HCT116 (cell line): ENCODE data around the gene ULBP2. TPM values are rescaled to one million over a fixed set of nuclear protein-coding genes. Genes with fewer than 3 reads are reported as not detected.

Experiments
- ATAC-seq: fragments of 200-7000 bp; cut with Tn5 transposase; 2 replicates; pipeline ENCODE4 v1.9.1; 2020; ENCODE audit warnings: mild to moderate bottlenecking, moderate library complexity
- BruUV-seq: library from RNA; stranded (reverse); fragments of 400-500 nt; replicated peaks from 2 replicates; lab custom pipeline; 2021; lab: Mats Ljungman, UMichigan
- CTCF ChIA-PET: fragments of 300-600 bp; sonication (Branson Sonifier 250); formaldehyde crosslinking; loops from one replicate; lab custom pipeline; 2021; ENCODE audit warnings: antibody characterized with exemption; lab: Charles Lee
- POLR2A ChIA-PET: fragments of 300-600, 350-600 bp; sonication (Branson Sonifier 250); formaldehyde crosslinking; loops from one replicate; lab custom pipeline; 2021; ENCODE audit warnings: antibody characterized with exemption; lab: Charles Lee
- RAD21 ChIA-PET, 2 experiments: fragments of 300-600 bp; sonication (Branson Sonifier 250); formaldehyde crosslinking; loops; one replicate each; lab custom pipeline; 2023; ENCODE audit warnings: low total read pairs in 2 of 2; ENCODE audit not compliant: uncharacterized antibody in 2 of 2, unreplicated experiment in 2 of 2, low non-redundant PET in 1 of 2; lab: Charles Lee
- DNase-seq: peaks from one replicate; pipeline ENCODE4 v3.0.0-alpha.2; 2010; ENCODE audit warnings: low read depth, low spot score
- H2AFZ ChIP-seq: fragments of 200-600 bp; shearing (Covaris generic), sonication (generic); 2 replicates; pipeline ENCODE4 v1.6.1; 2017; ENCODE audit warnings: low read depth, mixed run types, mixed read lengths, antibody characterized with exemption, low read length; ENCODE audit not compliant: poor library complexity, severe bottlenecking
- H3K27ac ChIP-seq: 2 replicates; pipeline ENCODE4 v1.5.1; 2012; ENCODE audit warnings: low read depth, low read length
- H3K27me3 ChIP-seq: fragments of 200-600 bp; sonication (generic); 2 replicates; pipeline ENCODE4 v1.6.1; 2016; ENCODE audit warnings: mixed run types, low read length, mixed read lengths; ENCODE audit not compliant: insufficient read depth
- H3K36me3 ChIP-seq, 2 experiments: fragments of 200-500 bp in 1 of 2; fragments of 200-600 bp in 1 of 2; sonication (Bioruptor generic) in 1 of 2; sonication (generic) in 1 of 2; 2 replicates each; pipeline versions ENCODE4 v1.5.1 to v1.6.1; 2014 to 2016; ENCODE audit warnings: low read length in 2 of 2, inconsistent platforms in 1 of 2, mixed read lengths in 1 of 2, mixed run types in 1 of 2; ENCODE audit not compliant: insufficient read depth in 2 of 2, control insufficient read depth in 1 of 2
- H3K4me1 ChIP-seq, 2 experiments: fragments of 200-600 bp in 1 of 2; sonication (generic) in 1 of 2; 2 replicates each; pipeline versions ENCODE4 v1.5.1 to v1.6.1; 2012 to 2017; ENCODE audit warnings: low read length in 2 of 2, inconsistent platforms in 1 of 2, mild to moderate bottlenecking in 1 of 2, mixed read lengths in 1 of 2, mixed run types in 1 of 2, moderate library complexity in 1 of 2; ENCODE audit not compliant: insufficient read depth in 2 of 2, control insufficient read depth in 1 of 2
- H3K4me2 ChIP-seq: fragments of 200-600 bp; sonication (generic); 2 replicates; pipeline ENCODE4 v1.6.1; 2017; ENCODE audit warnings: mixed run types, low read length, mixed read lengths
- H3K4me3 ChIP-seq, 2 experiments: fragments of 200-600 bp in 1 of 2; sonication (generic) in 1 of 2; replicated peaks in 1 of 2; 2 replicates each; pipeline ENCODE4 v1.5.1; 2011 to 2016; ENCODE audit warnings: low read length in 2 of 2, control low read depth in 1 of 2, low read depth in 1 of 2, mild to moderate bottlenecking in 1 of 2, mixed read lengths in 1 of 2, mixed run types in 1 of 2
- H3K79me2 ChIP-seq: fragments of 200-600 bp; sonication (generic); 2 replicates; pipeline ENCODE4 v1.6.1; 2017; ENCODE audit warnings: mild to moderate bottlenecking, mixed run types, low read length, moderate library complexity, mixed read lengths; ENCODE audit not compliant: insufficient read depth
- H3K9ac ChIP-seq: fragments of 200-600 bp; sonication (generic); 2 replicates; pipeline ENCODE4 v1.6.1; 2016; ENCODE audit warnings: low read length, mixed read lengths
- H3K9me2 ChIP-seq: fragments of 200-600 bp; sonication (generic), shearing (Covaris generic); 2 replicates; pipeline ENCODE4 v1.6.1; 2017; ENCODE audit warnings: mixed run types, mild to moderate bottlenecking, moderate library complexity; ENCODE audit not compliant: insufficient read depth
- H3K9me3 ChIP-seq, 2 experiments: fragments of 200-500 bp in 1 of 2; fragments of 200-600 bp in 1 of 2; sonication (Bioruptor generic) in 1 of 2; sonication (generic) in 1 of 2; 2 replicates each; pipeline ENCODE4 v1.6.1; 2014 to 2017; ENCODE audit warnings: low read length in 2 of 2, mixed read lengths in 2 of 2, inconsistent platforms in 1 of 2, low read depth in 1 of 2, mild to moderate bottlenecking in 1 of 2, mixed run types in 1 of 2, moderate library complexity in 1 of 2; ENCODE audit not compliant: control insufficient read depth in 1 of 2, insufficient read depth in 1 of 2
- H4K20me1 ChIP-seq: fragments of 200-600 bp; sonication (generic), shearing (Covaris generic); 2 replicates; pipeline ENCODE4 v1.6.1; 2017; ENCODE audit warnings: mixed run types, mild to moderate bottlenecking, moderate library complexity; ENCODE audit not compliant: insufficient read depth
- ATF3 ChIP-seq: IDR thresholded peaks from 2 replicates; pipeline ENCODE4 v1.6.1; 2012
- CBX3 ChIP-seq: IDR thresholded peaks from 2 replicates; pipeline ENCODE4 v1.6.1; 2012; ENCODE audit warnings: low read depth
- CEBPB ChIP-seq: IDR thresholded peaks from 2 replicates; pipeline ENCODE4 v1.6.1; 2012; ENCODE audit warnings: low read depth
- CTCF ChIP-seq, 3 experiments: fragments of 200-600 bp in 1 of 3; sonication (generic) in 1 of 3; IDR thresholded peaks in 2 of 3; conservative IDR thresholded peaks in 1 of 3; 2 replicates each; pipeline ENCODE4 v1.5.1; 2012 to 2017; ENCODE audit warnings: low read depth in 2 of 3, low read length in 2 of 3, antibody characterized with exemption in 1 of 3, borderline replicate concordance in 1 of 3, control low read depth in 1 of 3, mild to moderate bottlenecking in 1 of 3, mixed read lengths in 1 of 3, mixed run types in 1 of 3, moderate library complexity in 1 of 3; ENCODE audit not compliant: insufficient read depth in 1 of 3
- EGR1 ChIP-seq: IDR thresholded peaks from 2 replicates; pipeline ENCODE4 v1.6.1; 2012; ENCODE audit warnings: low read depth
- ELF1 ChIP-seq: IDR thresholded peaks from 2 replicates; pipeline ENCODE4 v1.6.1; 2012; ENCODE audit warnings: low read depth, borderline replicate concordance
- EZH2phosphoT487 ChIP-seq: fragments of 200-600 bp; IDR thresholded peaks from 2 replicates; pipeline ENCODE4 v1.6.1; 2018; ENCODE audit warnings: antibody characterized with exemption, borderline replicate concordance
- FOSL1 ChIP-seq: IDR thresholded peaks from 2 replicates; pipeline ENCODE4 v1.6.1; 2012; ENCODE audit warnings: low read depth
- JUND ChIP-seq: IDR thresholded peaks from 2 replicates; pipeline ENCODE4 v1.6.1; 2012
- RAD21 ChIP-seq: IDR thresholded peaks from 2 replicates; pipeline ENCODE4 v1.6.1; 2012; ENCODE audit warnings: low read depth, mild to moderate bottlenecking
- SIN3A ChIP-seq: IDR thresholded peaks from 2 replicates; pipeline ENCODE4 v1.6.1; 2012; ENCODE audit warnings: low read depth
- SP1 ChIP-seq: IDR thresholded peaks from 2 replicates; pipeline ENCODE4 v1.6.1; 2012; ENCODE audit warnings: low read depth
- TCF7L2 ChIP-seq: IDR thresholded peaks from 2 replicates; pipeline ENCODE4 v1.7.0; 2011; ENCODE audit warnings: borderline replicate concordance, inconsistent platforms; ENCODE audit not compliant: insufficient read depth, insufficient read length; ENCODE audit errors: extremely low read depth
- YY1 ChIP-seq: IDR thresholded peaks from 2 replicates; pipeline ENCODE4 v1.6.1; 2011; ENCODE audit warnings: low read length, low read depth, moderate library complexity, mild to moderate bottlenecking; ENCODE audit not compliant: insufficient replicate concordance; ENCODE audit errors: extremely low read depth
- ZBTB33 ChIP-seq: IDR thresholded peaks from 2 replicates; pipeline ENCODE4 v1.6.1; 2011; ENCODE audit warnings: mild to moderate bottlenecking, low read length, moderate library complexity; ENCODE audit not compliant: insufficient replicate concordance; ENCODE audit errors: extremely low read depth
- ZFX ChIP-seq: fragments of 450-650 bp; IDR thresholded peaks from 2 replicates; pipeline ENCODE4 v1.6.1; 2017
- intact Hi-C: fragments of 100-400 bp; cut with micrococcal nuclease; formaldehyde crosslinking; loops from 2 replicates; pipeline ENCODE4 v1.10.0; 2022
- total RNA-seq: library from RNA; stranded (reverse); gene quantifications from one replicate; pipeline ENCODE4 v1.2.1, GENCODE V29; 2021; ENCODE audit not compliant: unreplicated experiment

ULBP2 gene
- total RNA-seq, 1 experiment from 2014 or later: 10.2 TPM

DNA sequence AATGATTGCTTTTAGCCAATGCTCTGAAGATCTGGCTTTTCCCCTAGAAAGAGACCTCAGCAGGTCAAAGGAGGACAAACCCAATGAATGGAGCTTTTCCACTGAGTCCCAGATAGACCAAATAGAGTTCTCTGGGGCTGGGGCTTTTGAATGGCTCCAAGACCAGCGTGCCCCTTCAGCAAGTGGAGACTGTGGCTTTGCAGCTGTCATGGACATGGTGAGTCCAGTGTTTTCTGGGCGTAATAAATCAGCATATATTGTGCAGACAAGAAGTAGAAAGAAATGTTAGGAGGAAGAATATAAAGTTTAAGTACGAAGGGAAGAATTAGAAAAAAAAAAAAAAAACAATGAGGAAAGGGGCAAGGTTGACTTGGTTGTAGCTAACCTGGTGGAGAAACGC is 50.0 kb downstream of the ULBP2 start:
- Histone ChIP-seq H3K9me2 (no peaks in the 10 kb centered on the region), H3K9me3 (no peaks in the 10 kb centered on the region), H4K20me1 (no peaks in the 10 kb centered on the region), H3K4me2 (no peak overlapping the region), H3K27ac (no peak overlapping the region), H2AFZ (no peak overlapping the region), H3K9ac (no peak overlapping the region), H3K79me2 (no peaks in the 10 kb centered on the region), H3K27me3 (peaks cover 25% of the 10 kb centered on the region), H3K4me1 (no peaks in the 10 kb centered on the region)
- no peak for DNase-seq
- intact Hi-C loops: no loop called here
- no peak for ATAC-seq
- ChIA-PET RAD21 (no interaction called here), POLR2A (no interaction called here), CTCF (no interaction called here)
- no TSS peak for BruUV-seq
- TF ChIP-seq SP1 (no peak), EZH2phosphoT487 (no peak), ZFX (no peak), ELF1 (no peak), SIN3A (no peak), JUND (no peak), EGR1 (no peak), TCF7L2 (no peak), CBX3 (no peak), YY1 (no peak), RAD21 (no peak), CTCF (IDR thresholded peaks at IDR 0.05 in 2 of 3, conservative IDR thresholded peaks at IDR 0.05 in 1 of 3; ENCODE audit: borderline replicate concordance in 1 of 3, insufficient read depth in 1 of 3, low read depth in 2 of 3, low read length in 2 of 3) (no peak), CEBPB (no peak), FOSL1 (no peak), ATF3 (no peak), ZBTB33 (no peak)
- TF ChIP-seq, all 23 proteins: peak for 0
- Histone ChIP-seq H3K4me3 (no peak overlapping the region), H3K36me3 (no peaks in the 10 kb centered on the region)
